HG02610 (cell line): ENCODE results near the gene PRKCA.

ENCODE experiments used
- ATAC-seq: cut with Tn5 transposase; IDR thresholded peaks from one replicate; pipeline ENCODE4 v1.9.1; 2021; ENCODE audit warnings: mild to moderate bottlenecking, moderate library complexity; ENCODE audit not compliant: unreplicated experiment

The PRKCA gene

DNA sequence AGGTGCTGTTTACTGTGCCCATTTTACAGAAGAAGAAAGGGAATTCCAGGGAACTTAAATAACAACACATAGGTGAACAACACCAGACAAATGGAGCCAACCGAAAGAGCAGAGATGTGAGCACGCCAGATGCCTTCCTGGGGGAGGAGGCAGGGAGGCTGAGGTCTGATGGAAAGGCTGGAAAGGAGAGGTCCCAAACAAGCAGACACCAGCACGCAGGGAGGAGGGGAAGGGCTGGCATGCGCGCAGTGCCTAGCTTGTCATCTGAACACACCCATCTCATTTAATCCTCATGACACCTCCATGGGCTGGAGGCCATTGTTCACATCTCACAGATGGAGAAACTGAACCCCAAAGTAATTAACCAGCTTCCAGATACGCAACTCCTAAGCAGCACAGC, 511.6 kb downstream of the PRKCA start:
- ATAC-seq, result no peak

- no peak for ATAC-seq
These were observed 512.2 kb downstream of the PRKCA start for GRCh38 chr17:66814570-66814969.

GRCh38 chr17:66817750-66818149, 515.3 kb downstream of the PRKCA start:
- no peak for ATAC-seq

DNA sequence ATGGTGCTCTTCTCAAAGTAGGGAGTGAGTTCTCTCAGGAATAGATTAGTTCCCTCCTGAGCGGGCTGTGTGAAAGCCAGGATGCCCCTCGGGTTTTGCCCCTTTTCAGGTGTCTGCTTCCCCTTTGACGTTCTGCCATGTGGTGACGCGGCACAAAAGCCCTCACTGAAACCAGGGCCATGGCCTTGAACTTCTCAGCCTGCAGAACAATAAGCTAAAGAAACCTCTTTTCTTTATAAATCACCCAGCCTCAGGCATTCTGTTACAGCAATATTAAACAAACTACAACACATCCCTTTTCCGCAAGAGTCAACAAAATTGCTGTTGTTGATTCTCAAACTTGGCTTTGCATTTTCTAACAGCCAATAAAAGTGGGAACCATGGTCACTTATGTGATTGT, 517.1 kb downstream of the PRKCA start:
- ATAC-seq, result no peak

DNA sequence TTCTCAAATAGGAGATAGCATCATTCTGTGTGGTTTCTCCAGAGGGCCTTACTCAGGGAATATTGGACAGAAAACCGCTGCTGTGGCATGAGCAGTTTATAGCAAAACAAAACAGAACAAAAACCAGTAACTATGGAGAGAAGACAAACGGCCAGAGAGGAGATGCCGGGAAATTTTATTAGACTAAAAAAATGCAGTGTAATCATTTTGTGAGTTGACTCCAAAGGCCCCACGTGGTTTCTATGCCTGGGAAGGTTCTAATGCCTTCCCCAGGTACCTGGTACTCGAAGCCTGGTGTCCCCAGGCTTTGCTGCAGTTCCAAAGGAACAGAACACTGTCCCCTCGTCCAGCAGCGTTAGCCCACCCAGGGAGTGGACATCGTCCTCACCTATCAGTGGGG, 519.6 kb downstream of the PRKCA start:
- no peak for ATAC-seq

DNA sequence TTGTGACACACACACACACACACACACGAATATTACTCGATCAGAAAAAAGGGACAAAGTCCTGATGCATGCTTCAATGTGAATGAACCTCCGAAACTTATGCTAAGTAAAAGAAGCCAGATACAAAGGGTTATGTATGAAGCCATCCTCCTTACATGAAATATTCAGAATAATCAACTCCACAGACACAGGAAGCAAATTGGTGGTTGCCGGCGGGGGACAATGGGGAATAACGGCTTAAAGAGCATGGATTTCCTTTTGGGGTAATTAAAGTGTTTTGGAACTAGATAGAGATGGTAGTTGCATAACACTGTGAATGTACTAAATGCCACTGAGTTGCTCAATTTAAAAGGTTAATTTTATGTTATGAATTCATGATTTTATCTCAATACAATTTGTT, 524.4 kb downstream of the PRKCA start:
- no peak for ATAC-seq

GRCh38 chr17:66829386-66829864, 527.0 kb downstream of the PRKCA start:
- ATAC-seq, result no peak

GRCh38 chr17:66829883-66830282, 527.5 kb downstream of the PRKCA start:
- ATAC-seq, result no peak

DNA sequence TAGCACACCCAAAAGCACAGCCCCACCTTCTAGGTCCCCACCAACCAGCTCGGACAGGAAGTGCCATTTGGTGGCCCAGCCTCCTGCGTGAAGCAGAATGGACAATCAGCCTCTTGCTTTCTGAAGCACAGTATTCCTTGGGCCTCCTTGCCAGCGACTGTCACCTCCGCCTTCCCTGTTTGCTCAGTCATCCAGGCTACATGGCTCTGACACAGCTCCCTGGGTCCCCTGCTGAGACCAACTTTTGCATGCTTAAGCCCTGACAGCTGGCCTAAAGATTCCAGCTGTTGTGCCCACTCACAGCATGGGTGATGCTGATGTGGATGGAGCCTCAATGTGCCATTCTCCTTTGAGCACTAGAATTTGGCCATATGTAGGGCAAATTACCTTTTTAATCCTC, 528.0 kb downstream of the PRKCA start:
- no peak for ATAC-seq

DNA sequence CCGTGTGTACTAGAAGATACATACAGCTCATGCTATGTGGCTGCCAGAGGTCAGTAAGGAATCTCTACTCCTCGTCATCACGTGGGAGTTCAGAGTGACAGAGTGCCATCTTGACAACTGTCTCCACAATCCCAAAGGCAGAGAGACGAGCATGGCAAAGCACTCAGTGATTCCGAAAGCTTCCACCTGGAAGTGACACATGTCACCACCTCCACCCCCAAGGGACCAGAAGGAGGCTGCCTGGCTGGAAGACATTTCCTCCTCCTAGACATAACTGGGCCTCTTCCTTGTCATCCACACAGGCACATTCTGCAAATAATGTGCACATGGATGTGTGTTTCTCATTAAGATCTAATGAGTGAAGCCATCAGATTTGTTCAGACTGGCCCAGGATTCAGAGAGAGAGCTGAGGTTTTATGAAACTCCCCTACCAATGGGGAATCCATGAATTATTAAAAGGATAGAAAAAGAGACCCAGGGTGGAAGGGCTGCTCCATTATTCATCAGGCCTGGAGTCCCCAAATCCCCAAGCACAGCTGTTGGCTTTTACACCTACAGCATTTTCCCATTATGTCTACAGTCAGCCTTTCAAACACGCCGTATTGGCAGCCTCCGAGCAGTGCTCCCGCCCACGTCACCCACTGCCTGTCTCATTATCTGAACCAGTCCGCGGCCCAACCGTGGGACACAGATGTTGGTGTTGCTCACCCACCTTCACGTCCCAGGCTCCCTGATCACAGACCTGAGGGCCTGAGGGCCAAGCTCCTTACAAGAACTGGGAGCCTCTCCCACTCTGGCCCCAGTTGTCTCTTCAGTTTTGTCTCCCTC, 529.2 kb downstream of the PRKCA start:
- ATAC-seq, result no peak

- ATAC-seq, result no peak
These were observed 530.8 kb downstream of the PRKCA start for GRCh38 chr17:66833201-66833600.

DNA sequence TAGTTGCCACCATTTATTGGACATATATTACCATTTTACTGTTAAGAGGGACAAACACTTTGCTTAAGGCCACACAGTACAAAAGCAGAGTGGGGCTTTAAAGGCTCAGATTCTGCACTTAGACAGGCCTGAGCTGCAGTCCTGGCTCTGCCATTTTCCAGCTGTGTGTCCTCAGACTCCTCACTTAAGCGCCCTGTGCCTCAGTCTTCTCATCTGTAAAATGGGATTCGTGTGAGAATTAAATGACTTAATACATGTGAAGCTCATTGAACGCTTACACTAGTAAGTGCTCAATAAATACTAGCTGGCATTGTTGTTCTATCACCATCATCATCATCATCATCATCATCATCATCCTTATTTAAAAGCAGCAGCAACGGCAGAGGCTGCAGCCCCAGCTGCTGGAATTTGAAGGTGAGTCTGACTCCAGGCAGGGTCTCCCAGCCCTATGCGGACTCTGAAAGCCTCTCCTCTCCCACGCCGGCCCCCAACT, 532.1 kb downstream of the PRKCA start:
- ATAC-seq, result no peak

DNA sequence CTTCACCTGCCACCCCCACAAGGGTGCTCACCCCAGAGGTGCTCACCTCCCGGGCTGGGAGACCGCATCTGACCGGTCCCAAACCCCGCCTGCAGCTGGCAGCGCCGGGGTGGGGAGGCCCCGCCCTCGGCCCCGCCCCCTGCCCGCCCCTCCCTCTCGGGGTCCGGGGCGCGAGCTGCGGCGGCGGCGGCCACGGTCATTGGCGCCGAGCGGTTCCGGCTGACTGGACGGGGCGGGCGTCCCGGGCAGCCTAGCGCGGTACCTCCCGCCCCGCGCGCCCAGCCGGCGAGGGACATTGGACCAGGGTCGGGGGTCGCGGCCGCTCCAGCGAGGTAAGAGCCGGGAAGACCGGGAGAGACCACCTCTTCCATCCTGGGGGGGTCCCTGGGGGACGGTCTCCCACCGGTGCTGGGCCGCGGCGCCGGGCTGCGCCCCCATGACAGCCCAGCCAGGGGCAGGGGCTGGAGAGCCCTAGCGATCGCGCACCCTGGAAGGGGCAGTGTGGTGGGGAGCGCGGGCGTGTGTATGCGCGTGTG, 532.6 kb downstream of the PRKCA start, which contains the start of gene CACNG5:
Gene CACNG5, plus strand, starts transcription at position 199 of the 536 bp plus-strand sequence. CDS start 42,216 bp downstream, outside the sequence.
- no peak for ATAC-seq

DNA sequence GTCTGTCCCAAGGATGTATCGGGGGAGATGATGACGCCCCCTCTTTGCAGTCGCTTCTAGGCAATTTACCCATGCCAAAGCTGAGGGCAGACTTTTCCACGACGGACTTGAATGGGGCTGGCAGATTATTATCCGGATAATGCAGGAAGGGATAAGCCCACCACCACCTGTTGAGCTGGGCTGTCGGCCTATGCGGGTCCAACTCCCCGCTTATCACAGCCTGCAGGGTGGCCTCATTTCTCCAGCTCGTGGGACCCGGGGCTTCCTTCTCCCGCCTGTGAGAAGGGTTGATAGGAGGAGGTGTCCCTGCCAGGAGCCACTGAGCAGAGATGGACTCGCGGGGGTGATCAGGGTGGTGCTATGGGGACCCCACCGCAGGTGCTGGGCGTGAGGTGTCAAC, 533.1 kb downstream of the PRKCA start:
- ATAC-seq, result no peak

- ATAC-seq, result no peak
These were observed 533.9 kb downstream of the PRKCA start for GRCh38 chr17:66836063-66837005.

GRCh38 chr17:66837226-66837625, 534.8 kb downstream of the PRKCA start:
- ATAC-seq, result no peak

DNA sequence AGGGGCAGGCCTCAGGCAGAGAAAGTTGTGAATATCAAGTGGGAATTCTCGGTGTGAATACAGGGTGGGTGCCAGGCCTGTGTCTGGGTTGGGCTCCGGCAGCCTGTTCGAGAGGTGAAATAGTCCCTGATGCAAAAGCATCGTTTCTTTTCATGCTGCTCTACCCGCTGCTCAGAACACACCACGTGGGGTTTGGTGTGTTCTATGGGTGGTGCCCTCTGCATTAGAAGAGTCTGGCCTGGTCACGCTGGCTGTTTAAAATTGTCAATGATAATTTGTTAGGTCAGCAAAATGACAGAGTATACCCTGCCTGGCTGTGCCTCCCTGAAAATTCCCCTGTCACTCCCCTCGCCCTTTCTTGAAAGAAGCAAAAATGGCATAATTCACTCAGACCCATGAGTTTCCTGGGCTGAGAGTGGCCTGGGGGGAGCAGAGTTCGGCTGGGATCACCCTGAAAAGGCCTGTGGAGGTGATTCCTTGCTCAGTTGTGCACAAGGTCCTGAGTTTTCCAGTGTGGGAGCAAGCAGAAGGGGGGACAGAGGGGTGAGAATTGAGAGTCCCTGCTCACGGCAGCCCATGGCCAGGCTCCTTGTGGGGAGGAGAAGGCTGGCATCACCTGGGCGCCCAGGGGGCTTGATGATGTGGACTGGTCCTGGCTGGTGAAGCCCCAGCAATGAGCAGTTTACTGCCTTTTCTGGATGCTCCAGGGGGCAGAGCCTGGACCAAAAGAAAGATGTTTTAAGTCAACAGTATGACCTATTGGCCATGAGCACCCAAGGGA, 535.7 kb downstream of the PRKCA start:
- no peak for ATAC-seq

GRCh38 chr17:66839616-66840015, 537.2 kb downstream of the PRKCA start:
- no peak for ATAC-seq

DNA sequence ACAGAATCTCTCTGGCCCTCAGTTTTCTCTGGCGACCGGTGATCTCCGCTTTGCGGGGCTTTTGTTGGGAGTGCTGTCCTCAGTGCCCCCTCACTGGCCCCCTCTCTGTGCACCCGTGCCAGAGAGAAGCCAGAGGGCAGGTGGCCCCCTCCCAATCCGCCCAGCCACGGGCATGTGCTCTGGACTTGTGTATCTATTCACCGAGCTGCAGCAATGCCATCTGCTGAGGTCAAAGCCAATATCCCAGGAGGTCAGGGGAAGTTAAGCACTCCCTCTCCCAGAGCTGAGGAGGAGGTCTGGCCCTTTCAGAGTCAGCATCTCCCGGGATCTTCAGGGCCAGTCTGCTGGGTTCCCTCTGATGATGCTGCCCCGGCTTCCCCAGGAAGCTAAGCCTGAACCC, 537.6 kb downstream of the PRKCA start:
- ATAC-seq, result no peak

- no peak for ATAC-seq
These were observed 538.9 kb downstream of the PRKCA start for GRCh38 chr17:66841328-66841727.
